Activated CD8-positive, alpha-beta T cell treated with anti-CD3 and anti-CD28 coated beads for 36 hours (primary cell): ENCODE results near the gene VAMP5. TPM values are rescaled to one million over a fixed set of nuclear protein-coding genes. Genes with fewer than 3 reads are reported as not detected.
A peak's percentile ranks its signal among the peaks of the same experiment; 100 is the strongest.
"Not testable (repeated sequence)": the region's sequence is repeated elsewhere in the genome, so short reads cannot be mapped to it uniquely, and the experiment has no call there.

Source experiments
- ATAC-seq: fragments of 200-7000 bp; cut with Tn5 transposase; one replicate; pipeline ENCODE4 v1.10.0; 2021; ENCODE audit warnings: mild to moderate bottlenecking, moderate library complexity
- CTCF ChIA-PET: fragments of 350-600 bp; sonication (Branson Sonifier 250); formaldehyde crosslinking; loops from one replicate; lab custom pipeline; 2021; ENCODE audit warnings: antibody characterized with exemption; lab: Charles Lee
- POLR2A ChIA-PET: fragments of 350-600 bp; sonication (Branson Sonifier 250); formaldehyde crosslinking; loops from one replicate; lab custom pipeline; 2021; ENCODE audit warnings: antibody characterized with exemption; lab: Charles Lee
- DNase-seq: peaks from one replicate; pipeline ENCODE4 v3.0.0-alpha.2; 2020
- H3K27ac Mint-ChIP-seq: one replicate; pipeline ENCODE4 v1.8.0; 2021; ENCODE audit warnings: mild to moderate bottlenecking, mixed read lengths
- H3K27me3 Mint-ChIP-seq: one replicate; pipeline ENCODE4 v1.8.0; 2021; ENCODE audit warnings: mixed read lengths
- H3K36me3 Mint-ChIP-seq: one replicate; pipeline ENCODE4 v1.8.0; 2021; ENCODE audit warnings: low read depth, mixed read lengths
- H3K4me1 Mint-ChIP-seq: one replicate; pipeline ENCODE4 v1.8.0; 2021; ENCODE audit warnings: low read depth, mixed read lengths
- H3K4me3 Mint-ChIP-seq: one replicate; pipeline ENCODE4 v1.8.0; 2021; ENCODE audit warnings: mild to moderate bottlenecking, moderate library complexity, mixed read lengths
- H3K9me3 Mint-ChIP-seq: one replicate; pipeline ENCODE4 v1.8.0; 2021; ENCODE audit warnings: mixed read lengths
- CTCF ChIP-seq: fragments of 200-600 bp; IDR thresholded peaks from one replicate; pipeline ENCODE4 v1.8.0; 2022; ENCODE audit warnings: antibody characterized with exemption, mild to moderate bottlenecking
- intact Hi-C: fragments of 100-400 bp; cut with micrococcal nuclease; formaldehyde crosslinking; loops from one replicate; pipeline ENCODE4 v1.10.0; 2022
- total RNA-seq, 2 experiments: library from RNA; stranded (reverse); gene quantifications; one replicate each; pipeline ENCODE4 v1.2.3, GENCODE V29; 2021

VAMP5 gene
- total RNA-seq, 2 experiments from 2014 or later: 28.0 to 29.4 TPM

DNA sequence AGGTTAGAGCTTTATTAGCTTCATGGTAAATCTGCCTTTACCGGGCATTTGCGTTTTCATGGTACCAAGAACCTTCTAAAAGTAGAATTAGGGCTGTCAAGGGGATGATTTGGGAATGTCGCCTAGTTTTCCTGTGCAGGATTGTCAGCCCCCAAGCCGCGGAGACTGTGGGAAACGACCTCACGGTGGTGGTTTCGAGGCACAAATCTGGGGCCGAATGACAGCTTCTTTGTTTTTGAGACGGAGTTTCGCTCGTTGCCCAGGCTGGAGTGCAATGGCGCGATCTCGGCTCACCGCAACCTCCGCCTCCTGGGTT is 31.1 kb downstream of the VAMP5 start:
- H3K36me3 Mint-ChIP-seq: peaks cover 29% of the 10 kb centered on the region
- intact Hi-C loops: no loop called here
- peak overlapping the region; percentile 98 for H3K4me3 Mint-ChIP-seq
- H3K4me1 Mint-ChIP-seq: peaks cover 36% of the 10 kb centered on the region
- ChIA-PET POLR2A (interaction anchor here (0.6 to 3.8 kb wide), 15 partner anchors 11 to 491 kb away, joined by 3 to 34 read pairs (median 4); partner anchors contain the start of genes GGCX, GNLY, MAT2A and PTCD3), CTCF (interaction anchor here (1.2 to 1.6 kb wide), 2 partner anchors 10 to 22 kb away, joined by 6 read pairs; no protein-coding TSS in a partner anchor)
- DNase-seq: no peak
- peak overlapping the region; percentile 98 for H3K27ac Mint-ChIP-seq
- H3K9me3 Mint-ChIP-seq: no peaks in the 10 kb centered on the region
- H3K27me3 Mint-ChIP-seq: no peaks in the 10 kb centered on the region
- TF ChIP-seq CTCF: no peak
- ATAC-seq: no peak

GRCh38 chr2:85617723-85618122 is 33.5 kb downstream of the VAMP5 start:
- H3K27me3 Mint-ChIP-seq, intact Hi-C loops, DNase-seq, ATAC-seq, H3K9me3 Mint-ChIP-seq: not testable (repeated sequence)
- Mint-ChIP-seq H3K4me3 (peak overlapping the region; percentile 98), H3K36me3 (peaks cover 30% of the 10 kb centered on the region), H3K4me1 (peaks cover 31% of the 10 kb centered on the region), H3K27ac (peak overlapping the region; percentile 98)
- ChIA-PET POLR2A (interaction anchor here (0.9 to 3.2 kb wide), 4 partner anchors 13 to 28 kb away, joined by 3 to 34 read pairs (median 7); partner anchors contain the start of gene TMEM150A), CTCF (interaction anchor here (2.1 kb wide), 1 partner anchor 66 kb away, joined by 4 read pairs; no protein-coding TSS in a partner anchor)

DNA sequence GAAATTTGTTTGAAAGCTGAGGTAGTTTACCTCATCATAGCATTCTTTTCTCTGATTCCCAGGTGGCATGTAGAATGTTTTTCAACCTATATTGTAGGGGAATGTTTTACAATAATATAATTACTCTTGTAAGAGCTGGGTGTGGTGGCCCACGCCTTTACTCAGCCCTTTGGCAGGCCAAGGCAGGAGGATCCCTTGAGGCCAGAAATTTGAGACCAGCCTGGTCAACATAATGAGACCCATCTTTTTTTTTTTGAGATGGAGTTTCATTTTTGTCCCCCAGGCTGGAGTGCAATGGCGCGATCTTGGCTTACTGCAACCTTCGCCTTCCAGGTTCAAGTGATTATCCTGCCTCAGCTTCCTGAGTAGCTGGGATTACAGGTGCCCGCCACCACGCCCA is 35.4 kb downstream of the VAMP5 start:
- no peak for DNase-seq
- Mint-ChIP-seq H3K27ac (no peak overlapping the region), H3K36me3 (peaks cover 44% of the 10 kb centered on the region), H3K4me3 (no peak overlapping the region), H3K9me3 (no peaks in the 10 kb centered on the region), H3K4me1 (peaks cover 28% of the 10 kb centered on the region), H3K27me3 (no peaks in the 10 kb centered on the region)
- POLR2A ChIA-PET: interaction anchor here (1.1 to 1.7 kb wide), 3 partner anchors 8 to 81 kb away, joined by 3 to 4 read pairs (median 3); partner anchors contain the start of genes C2orf68 and MAT2A
- TF ChIP-seq CTCF: no peak
- ATAC-seq: no peak
- CTCF ChIA-PET: interaction anchor here (6.4 kb wide), 1 partner anchor 17 kb away, joined by 61 read pairs; no protein-coding TSS in a partner anchor
- intact Hi-C loops: no loop called here

DNA sequence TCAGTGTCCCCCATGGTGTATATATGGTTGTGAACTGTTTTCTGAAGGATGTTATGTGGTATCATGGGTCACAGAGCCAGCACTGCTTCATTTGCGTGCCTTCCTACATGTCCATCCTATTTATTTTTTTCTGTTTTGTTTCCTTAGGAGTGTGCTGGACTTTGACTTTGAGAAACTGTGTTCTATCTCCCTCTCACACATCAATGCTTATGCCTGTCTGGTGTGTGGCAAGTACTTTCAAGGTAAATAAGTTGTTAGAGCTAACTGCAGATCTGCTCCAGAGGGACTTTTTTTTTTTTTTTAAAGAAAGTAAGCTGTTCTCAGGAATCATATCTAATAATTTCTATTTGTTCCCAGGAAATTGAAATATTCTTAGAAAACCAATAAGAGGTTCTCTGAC is 37.1 kb downstream of the VAMP5 start:
- ChIA-PET CTCF (interaction anchor here (1.1 to 6.4 kb wide), 3 partner anchors 12 to 34 kb away, joined by 3 to 61 read pairs (median 3); no protein-coding TSS in a partner anchor), POLR2A (interaction anchor here (1.3 to 2.7 kb wide), 2 partner anchors 25 to 267 kb away, joined by 4 to 8 read pairs; partner anchors contain the start of genes ELMOD3 and RETSAT)
- no peak overlapping the region for H3K27ac Mint-ChIP-seq
- H3K27me3 Mint-ChIP-seq: no peaks in the 10 kb centered on the region
- TF ChIP-seq CTCF: no peak
- DNase-seq (no peak), ATAC-seq (no peak)
- intact Hi-C loops: no loop called here
- H3K9me3 Mint-ChIP-seq: no peaks in the 10 kb centered on the region
- H3K36me3 Mint-ChIP-seq: peaks cover 50% of the 10 kb centered on the region
- no peak overlapping the region for H3K4me3 Mint-ChIP-seq
- peaks cover 22% of the 10 kb centered on the region for H3K4me1 Mint-ChIP-seq

- POLR2A ChIA-PET: interaction anchor here (2.6 kb wide), 1 partner anchor 12 kb away, joined by 11 read pairs; the partner anchor contains the start of gene C2orf68
- H3K27me3 Mint-ChIP-seq: no peaks in the 10 kb centered on the region
- CTCF ChIA-PET: interaction anchor here (6.4 kb wide), 1 partner anchor 13 kb away, joined by 61 read pairs; no protein-coding TSS in a partner anchor
- peaks cover 48% of the 10 kb centered on the region for H3K36me3 Mint-ChIP-seq
- no peak overlapping the region for H3K4me3 Mint-ChIP-seq
- peaks cover 23% of the 10 kb centered on the region for H3K4me1 Mint-ChIP-seq
- DNase-seq (no peak), ATAC-seq (no peak)
- intact Hi-C loops: no loop called here
- H3K9me3 Mint-ChIP-seq: no peaks in the 10 kb centered on the region
- peak overlapping the region; percentile 13 for H3K27ac Mint-ChIP-seq
- no peak for TF ChIP-seq CTCF
These were observed 39.8 kb downstream of the VAMP5 start for GRCh38 chr2:85623991-85624390.
